HG03280 (cell line): ENCODE data around the gene NPNT.

Experiments used
- ATAC-seq: cut with Tn5 transposase; IDR thresholded peaks from one replicate; pipeline ENCODE4 v1.9.1; 2021; ENCODE audit warnings: mild to moderate bottlenecking, moderate library complexity; ENCODE audit not compliant: unreplicated experiment

The NPNT gene

DNA sequence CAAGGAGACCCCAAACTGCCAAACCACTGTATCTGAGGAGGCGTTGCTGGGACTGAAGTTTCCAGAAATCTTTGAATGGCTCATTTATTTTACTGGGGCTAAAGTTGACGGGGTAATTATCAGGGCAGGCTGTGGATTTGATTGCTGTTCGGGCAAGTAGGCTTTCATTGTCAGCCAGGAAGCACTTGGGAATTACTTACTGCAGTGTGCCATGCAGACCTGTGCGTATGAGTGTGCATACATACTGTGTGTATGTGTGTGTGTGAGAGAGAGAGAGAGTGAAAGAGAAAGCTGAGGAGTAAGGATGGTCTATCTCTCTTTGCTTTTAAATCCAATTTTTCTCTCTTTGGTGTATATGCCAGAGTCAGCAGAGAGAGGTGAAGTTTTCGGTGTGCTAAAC lies 122.7 kb downstream of the NPNT start:
- no peak for ATAC-seq

GRCh38 chr4:106019771-106020170 lies 124.5 kb downstream of the NPNT start:
- ATAC-seq, result no peak
